ENCODE results near the gene INSL4.

Gene INSL4

GRCh38 chr9:5274770-5275169 lies 43.6 kb downstream of the INSL4 start:
- Histone ChIP-seq H3K27ac (replicated peaks) (no peak overlapping the region), H3K4me3 (replicated peaks; ENCODE audit: insufficient read depth, low read length) (no peak overlapping the region), H3K27me3 (ENCODE audit: insufficient read depth, poor library complexity, severe bottlenecking) (no peaks in the 10 kb centered on the region)
- no peak for TF ChIP-seq GABPA (IDR thresholded peaks at IDR 0.05; ENCODE audit: low read depth)
- no peak for TF ChIP-seq POLR2AphosphoS5 (IDR thresholded peaks at IDR 0.05; ENCODE audit: low read depth)
- TF ChIP-seq, protein P1, sequence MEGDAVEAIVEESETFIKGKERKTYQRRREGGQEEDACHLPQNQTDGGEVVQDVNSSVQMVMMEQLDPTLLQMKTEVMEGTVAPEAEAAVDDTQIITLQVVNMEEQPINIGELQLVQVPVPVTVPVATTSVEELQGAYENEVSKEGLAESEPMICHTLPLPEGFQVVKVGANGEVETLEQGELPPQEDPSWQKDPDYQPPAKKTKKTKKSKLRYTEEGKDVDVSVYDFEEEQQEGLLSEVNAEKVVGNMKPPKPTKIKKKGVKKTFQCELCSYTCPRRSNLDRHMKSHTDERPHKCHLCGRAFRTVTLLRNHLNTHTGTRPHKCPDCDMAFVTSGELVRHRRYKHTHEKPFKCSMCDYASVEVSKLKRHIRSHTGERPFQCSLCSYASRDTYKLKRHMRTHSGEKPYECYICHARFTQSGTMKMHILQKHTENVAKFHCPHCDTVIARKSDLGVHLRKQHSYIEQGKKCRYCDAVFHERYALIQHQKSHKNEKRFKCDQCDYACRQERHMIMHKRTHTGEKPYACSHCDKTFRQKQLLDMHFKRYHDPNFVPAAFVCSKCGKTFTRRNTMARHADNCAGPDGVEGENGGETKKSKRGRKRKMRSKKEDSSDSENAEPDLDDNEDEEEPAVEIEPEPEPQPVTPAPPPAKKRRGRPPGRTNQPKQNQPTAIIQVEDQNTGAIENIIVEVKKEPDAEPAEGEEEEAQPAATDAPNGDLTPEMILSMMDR (IDR thresholded peaks at IDR 0.05; ENCODE audit: insufficient read depth, low read length) = no peak
- no peak for TF ChIP-seq SPI1 (IDR thresholded peaks at IDR 0.05; ENCODE audit: borderline replicate concordance, low read depth)
- TF ChIP-seq, protein P2, sequence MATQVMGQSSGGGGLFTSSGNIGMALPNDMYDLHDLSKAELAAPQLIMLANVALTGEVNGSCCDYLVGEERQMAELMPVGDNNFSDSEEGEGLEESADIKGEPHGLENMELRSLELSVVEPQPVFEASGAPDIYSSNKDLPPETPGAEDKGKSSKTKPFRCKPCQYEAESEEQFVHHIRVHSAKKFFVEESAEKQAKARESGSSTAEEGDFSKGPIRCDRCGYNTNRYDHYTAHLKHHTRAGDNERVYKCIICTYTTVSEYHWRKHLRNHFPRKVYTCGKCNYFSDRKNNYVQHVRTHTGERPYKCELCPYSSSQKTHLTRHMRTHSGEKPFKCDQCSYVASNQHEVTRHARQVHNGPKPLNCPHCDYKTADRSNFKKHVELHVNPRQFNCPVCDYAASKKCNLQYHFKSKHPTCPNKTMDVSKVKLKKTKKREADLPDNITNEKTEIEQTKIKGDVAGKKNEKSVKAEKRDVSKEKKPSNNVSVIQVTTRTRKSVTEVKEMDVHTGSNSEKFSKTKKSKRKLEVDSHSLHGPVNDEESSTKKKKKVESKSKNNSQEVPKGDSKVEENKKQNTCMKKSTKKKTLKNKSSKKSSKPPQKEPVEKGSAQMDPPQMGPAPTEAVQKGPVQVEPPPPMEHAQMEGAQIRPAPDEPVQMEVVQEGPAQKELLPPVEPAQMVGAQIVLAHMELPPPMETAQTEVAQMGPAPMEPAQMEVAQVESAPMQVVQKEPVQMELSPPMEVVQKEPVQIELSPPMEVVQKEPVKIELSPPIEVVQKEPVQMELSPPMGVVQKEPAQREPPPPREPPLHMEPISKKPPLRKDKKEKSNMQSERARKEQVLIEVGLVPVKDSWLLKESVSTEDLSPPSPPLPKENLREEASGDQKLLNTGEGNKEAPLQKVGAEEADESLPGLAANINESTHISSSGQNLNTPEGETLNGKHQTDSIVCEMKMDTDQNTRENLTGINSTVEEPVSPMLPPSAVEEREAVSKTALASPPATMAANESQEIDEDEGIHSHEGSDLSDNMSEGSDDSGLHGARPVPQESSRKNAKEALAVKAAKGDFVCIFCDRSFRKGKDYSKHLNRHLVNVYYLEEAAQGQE (IDR thresholded peaks at IDR 0.05; ENCODE audit: insufficient replicate concordance, low read depth) = no peak
- no peak for DNase-seq (ENCODE audit: low read depth in 1 of 2, low spot score in 1 of 2)

GRCh38 chr9:5278486-5278885 lies 47.3 kb downstream of the INSL4 start:
- no peaks in the 10 kb centered on the region for H3K27me3 ChIP-seq (ENCODE audit: insufficient read depth, poor library complexity, severe bottlenecking)
- H3K27ac ChIP-seq (replicated peaks) = no peak overlapping the region
- TF ChIP-seq GABPA (IDR thresholded peaks at IDR 0.05; ENCODE audit: low read depth) = no peak
- TF ChIP-seq SPI1 (IDR thresholded peaks at IDR 0.05; ENCODE audit: borderline replicate concordance, low read depth) = peak; percentile 98
- DNase-seq (ENCODE audit: low read depth in 1 of 2, low spot score in 1 of 2) = peak; percentile 2 to 7
- H3K4me3 ChIP-seq (replicated peaks; ENCODE audit: insufficient read depth, low read length) = no peak overlapping the region

All from HL-60 (cell line).